ENCODE results near the gene SNX8. TPM values are rescaled to one million over a fixed set of nuclear protein-coding genes. Genes with fewer than 3 reads are reported as not detected.

SNX8 gene
- polyA plus RNA-seq, 10 donors, result 23.0 to 38.1 (median 29.6) TPM

- no peak for DNase-seq
Observed at GRCh38 chr7:2205036-2205780, 109.0 kb downstream of the SNX8 start.

- no peak for DNase-seq
Observed at GRCh38 chr7:2204446-2204845, 109.8 kb downstream of the SNX8 start.

GRCh38 chr7:2203766-2204300, 110.4 kb downstream of the SNX8 start:
- no peak for DNase-seq

GRCh38 chr7:2202901-2203765, 111.1 kb downstream of the SNX8 start:
- DNase-seq, result peak in 1 of 3 donors; percentile 34

GRCh38 chr7:2202361-2202761, 111.9 kb downstream of the SNX8 start:
- no peak for DNase-seq

Other genes starting within 250 kb of the SNX8 start
- 10 to 100 TPM; 15.4 to 25.7 (median 22.0) TPM for gene MAD1L1, start 81.5 kb downstream of the SNX8 start, polyA plus RNA-seq (ENCODE audit: insufficient read length in 10 of 10)
- 10 to 100 TPM; 19.8 to 27.4 (median 23.4) TPM for gene MRM2, start 72.2 kb downstream of the SNX8 start, polyA plus RNA-seq (ENCODE audit: insufficient read length in 10 of 10)
- gene NUDT1, start 72.2 kb downstream of the SNX8 start, polyA plus RNA-seq (ENCODE audit: insufficient read length in 10 of 10), result 10 to 100 TPM; 11.9 to 33.6 (median 19.9) TPM
- gene EIF3B, start 40.4 kb upstream of the SNX8 start, polyA plus RNA-seq (ENCODE audit: insufficient read length in 10 of 10), result 100 to 1,000 TPM in 5 of 10 donors, 10 to 100 TPM in 5; 85.0 to 115 (median 100.0) TPM
- 10 to 100 TPM in 4 of 10 donors, 1 to 10 TPM in 6; 7.3 to 15.3 (median 9.1) TPM for gene CHST12, start 89.2 kb upstream of the SNX8 start, polyA plus RNA-seq (ENCODE audit: insufficient read length in 10 of 10)
- not detected for gene GRIFIN, start 162.0 kb upstream of the SNX8 start, polyA plus RNA-seq (ENCODE audit: insufficient read length in 10 of 10)
- gene LFNG, start 205.3 kb upstream of the SNX8 start, polyA plus RNA-seq (ENCODE audit: insufficient read length in 10 of 10), result 10 to 100 TPM; 10.5 to 34.9 (median 18.3) TPM
- 10 to 100 TPM; 12.4 to 21.0 (median 18.5) TPM for gene BRAT1, start 241.1 kb upstream of the SNX8 start, polyA plus RNA-seq (ENCODE audit: insufficient read length in 10 of 10)
- 1 to 10 TPM; 6.1 to 10.0 (median 6.7) TPM for gene IQCE, start 244.5 kb upstream of the SNX8 start, polyA plus RNA-seq (ENCODE audit: insufficient read length in 10 of 10)